Germinal center (tissue), 1 donor: ENCODE results near the gene GJC2.

Experiments used
- DNase-seq: peaks from one replicate; pipeline ENCODE4 v3.0.0; 2012; ENCODE audit warnings: mixed read lengths, low spot score

Gene GJC2

DNA sequence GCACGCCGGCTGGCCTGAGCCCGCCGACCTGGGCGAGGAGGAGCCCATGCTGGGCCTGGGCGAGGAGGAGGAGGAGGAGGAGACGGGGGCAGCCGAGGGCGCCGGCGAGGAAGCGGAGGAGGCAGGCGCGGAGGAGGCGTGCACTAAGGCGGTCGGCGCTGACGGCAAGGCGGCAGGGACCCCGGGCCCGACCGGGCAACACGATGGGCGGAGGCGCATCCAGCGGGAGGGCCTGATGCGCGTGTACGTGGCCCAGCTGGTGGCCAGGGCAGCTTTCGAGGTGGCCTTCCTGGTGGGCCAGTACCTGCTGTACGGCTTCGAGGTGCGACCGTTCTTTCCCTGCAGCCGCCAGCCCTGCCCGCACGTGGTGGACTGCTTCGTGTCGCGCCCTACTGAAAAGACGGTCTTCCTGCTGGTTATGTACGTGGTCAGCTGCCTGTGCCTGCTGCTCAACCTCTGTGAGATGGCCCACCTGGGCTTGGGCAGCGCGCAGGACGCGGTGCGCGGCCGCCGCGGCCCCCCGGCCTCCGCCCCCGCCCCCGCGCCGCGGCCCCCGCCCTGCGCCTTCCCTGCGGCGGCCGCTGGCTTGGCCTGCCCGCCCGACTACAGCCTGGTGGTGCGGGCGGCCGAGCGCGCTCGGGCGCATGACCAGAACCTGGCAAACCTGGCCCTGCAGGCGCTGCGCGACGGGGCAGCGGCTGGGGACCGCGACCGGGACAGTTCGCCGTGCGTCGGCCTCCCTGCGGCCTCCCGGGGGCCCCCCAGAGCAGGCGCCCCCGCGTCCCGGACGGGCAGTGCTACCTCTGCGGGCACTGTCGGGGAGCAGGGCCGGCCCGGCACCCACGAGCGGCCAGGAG, 8.6 kb downstream of the GJC2 start:
- no peak for DNase-seq

DNA sequence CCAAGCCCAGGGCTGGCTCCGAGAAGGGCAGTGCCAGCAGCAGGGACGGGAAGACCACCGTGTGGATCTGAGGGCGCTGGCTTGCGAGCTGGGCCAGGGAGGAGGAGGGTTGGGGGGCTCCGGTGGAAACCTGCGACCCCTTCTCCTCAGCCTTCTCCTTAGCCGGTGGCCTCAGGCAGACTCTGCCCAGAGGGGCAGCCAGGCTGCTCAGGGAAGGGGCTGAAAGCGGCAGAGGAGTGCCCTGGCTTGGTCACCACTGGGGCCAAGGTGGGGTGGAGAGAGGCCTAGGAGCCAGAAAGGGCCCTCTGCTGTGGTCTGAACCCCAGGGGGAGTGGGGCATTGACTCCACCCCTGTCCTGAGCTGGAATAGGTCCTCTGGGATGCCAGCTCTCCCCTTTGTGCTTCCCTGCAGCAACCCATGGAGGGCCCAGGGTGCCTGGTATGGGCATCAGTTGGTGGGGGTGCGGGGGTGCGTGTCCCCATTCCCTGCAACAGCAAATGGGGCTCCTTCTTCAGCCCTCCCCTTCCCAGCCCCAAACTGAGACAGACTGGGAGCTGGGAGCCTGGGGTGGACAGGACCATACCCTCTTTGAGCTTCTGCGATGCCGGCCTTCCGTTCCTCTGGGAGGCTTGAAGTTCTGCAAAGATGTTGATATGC, 9.4 kb downstream of the GJC2 start:
- no peak for DNase-seq

DNA sequence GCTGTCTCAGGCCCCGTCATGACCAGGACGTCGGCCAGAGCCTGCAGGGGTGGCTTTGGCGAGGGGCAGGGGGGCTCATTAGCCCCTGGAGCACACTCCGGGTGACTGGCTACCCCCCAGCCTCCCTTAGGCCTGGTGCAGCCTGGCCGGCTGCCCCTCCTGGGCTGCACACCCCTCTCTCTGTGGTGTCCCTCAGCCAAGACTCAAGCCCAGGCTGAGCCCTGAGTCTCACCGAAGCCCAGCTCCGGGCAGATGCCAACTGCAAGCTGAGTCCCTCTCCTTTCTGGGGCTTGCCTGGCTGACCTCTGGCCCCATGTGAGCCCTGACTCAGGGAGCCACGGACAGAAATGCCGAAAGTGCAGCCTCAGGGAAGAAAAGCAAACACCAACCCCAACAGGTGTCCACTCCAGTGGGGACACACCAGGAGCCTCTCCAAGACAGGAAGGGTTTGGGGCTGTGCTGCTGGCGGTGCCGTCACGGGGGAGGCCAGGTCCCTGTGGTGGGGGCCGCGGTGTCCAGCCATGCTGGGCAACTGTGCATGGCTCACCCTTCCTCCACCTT, 10.6 kb downstream of the GJC2 start:
- DNase-seq: no peak

DNA sequence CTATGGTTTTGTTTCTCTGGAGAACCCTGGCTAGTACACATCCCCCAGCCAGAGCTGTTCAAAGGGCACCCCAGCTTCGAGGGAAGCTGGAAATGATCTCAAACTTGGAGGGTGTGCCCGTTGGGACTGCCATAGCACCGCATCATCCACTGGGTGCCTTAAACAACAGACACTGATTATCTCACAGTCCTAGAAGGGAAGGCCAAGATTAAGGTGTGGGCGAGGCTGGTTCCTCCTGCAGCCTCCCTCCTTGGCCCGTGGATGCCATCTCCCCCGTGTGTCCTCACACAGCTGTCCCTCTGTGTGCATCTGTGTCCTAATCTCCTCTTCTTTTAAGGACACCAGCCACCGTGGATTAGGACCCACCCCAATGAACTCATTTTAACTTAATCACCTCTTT, 11.6 kb downstream of the GJC2 start:
- DNase-seq: no peak

DNA sequence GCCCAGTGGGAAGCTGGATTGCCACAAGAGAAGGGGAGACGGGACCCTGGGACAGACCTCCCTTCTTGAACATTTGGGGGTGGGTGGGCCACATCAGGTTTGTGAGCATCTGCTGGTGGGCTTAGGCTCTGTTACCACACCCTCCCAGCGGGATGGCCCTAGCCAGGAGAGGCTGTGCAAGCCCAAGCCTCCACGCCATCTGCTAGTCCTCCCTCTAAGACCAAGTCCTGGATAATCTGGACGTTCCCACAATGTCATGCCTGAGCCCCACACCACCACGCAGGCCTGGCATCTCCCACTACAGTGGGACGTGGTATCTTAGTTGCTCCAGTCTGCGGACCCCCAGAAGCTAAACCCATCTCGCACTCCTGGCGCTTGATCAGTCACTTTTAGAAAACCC, 12.1 kb downstream of the GJC2 start:
- no peak for DNase-seq

DNA sequence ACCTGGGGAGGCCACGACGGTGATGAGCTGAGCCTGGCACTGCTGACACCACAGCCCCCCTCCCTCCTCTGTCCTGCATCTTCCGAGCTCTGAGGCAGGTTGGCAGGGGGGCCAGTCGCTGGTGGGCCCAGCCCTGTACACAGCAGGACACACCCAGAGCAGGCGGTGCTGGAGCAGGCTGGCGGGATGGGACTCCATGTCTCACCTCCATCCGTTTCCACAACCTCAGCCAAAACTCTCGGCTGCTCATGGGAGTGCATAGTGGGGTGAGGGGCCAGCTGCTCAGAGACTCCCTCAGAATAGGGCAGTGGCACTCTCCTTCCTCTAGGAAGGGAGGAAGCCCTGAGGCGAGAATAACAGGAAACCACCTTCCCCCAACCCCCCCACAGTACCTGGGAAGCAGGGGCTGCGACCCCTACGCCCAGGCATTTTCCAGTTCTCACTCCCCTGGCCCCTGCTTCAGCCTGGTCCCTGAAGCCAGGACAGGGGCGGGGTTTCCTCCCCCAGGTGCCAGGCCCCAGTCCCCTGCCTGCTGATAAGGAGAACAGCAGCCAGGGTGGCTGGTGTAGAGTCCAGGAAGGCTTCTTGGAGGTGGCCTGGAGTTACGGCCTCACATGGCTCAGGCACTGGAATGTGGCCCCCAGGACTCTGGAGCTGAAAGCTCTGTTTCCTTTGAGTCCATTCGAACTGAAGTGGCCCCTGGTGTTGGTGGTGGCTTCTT, 12.7 kb downstream of the GJC2 start:
- DNase-seq: no peak

DNA sequence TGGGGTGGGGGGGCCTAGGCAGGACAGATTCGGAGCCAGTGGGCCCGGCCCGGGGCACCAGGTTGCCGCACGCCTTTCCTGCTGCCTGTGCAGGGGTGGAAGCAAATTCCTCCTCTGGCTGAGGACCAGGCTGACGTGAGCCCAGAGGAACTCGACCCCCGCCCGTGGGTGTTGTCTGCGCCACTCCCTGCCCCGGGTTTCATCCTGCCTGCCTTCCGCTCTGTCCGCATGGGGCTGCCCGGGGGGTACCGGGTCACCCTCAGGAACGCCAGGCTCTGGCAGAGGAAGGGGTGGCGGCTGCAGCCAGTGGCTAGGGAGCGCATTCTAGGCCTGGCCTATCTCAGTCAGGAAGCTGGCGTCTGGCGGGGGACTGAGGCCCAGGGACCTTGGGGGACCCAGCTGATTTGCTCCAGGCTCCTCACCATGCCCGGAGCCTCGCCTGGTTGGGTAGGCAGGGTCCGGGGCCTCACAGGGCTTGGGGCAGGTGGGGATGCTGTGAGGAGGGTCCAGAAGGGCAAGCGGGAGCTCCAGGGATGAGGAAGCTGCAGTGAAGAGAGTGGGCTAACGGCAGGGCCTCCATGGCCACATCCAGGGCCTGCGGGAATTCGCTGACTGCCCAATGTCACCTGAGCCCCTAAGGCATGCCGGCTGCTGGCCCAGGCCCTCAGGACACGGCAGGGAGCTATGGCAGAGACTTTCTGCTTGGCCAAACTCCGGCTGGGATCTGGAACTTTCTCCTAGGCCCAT, 13.4 kb downstream of the GJC2 start:
- DNase-seq: no peak

DNA sequence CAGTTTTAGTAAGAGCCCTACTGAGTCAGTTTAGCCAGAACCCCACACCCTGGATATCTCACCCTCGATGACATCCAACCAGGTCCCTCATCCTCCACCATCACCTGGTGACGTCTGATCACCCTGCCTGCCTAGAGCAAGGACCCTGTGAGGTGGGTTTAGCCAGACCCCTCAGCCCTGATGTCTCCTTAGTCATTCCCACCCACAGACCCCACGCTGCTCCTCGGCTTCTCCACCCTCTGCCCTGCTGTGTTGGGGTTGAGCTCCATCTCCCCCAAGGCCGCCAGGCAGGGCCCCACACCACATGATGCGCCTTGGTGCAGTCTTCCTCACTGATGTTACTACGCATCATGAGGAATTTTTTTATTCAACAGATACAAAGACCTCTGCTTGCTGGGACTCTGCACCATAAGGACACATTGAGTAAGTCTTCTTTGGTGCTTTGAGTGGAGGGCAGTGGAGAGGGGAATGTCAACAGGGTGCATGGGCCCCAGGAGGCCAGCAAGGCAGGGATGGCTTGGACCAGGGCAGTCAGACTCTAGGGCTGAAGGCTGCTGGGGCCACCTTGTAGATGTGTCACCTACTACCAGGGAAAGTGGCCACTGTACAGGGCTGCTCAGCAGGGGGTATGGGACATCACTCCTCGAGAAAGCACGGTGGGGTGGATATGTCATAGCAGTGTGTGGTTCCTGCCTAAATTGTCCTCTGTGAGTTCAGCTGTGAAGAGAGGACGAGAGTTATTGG, 14.2 kb downstream of the GJC2 start:
- DNase-seq: no peak

DNA sequence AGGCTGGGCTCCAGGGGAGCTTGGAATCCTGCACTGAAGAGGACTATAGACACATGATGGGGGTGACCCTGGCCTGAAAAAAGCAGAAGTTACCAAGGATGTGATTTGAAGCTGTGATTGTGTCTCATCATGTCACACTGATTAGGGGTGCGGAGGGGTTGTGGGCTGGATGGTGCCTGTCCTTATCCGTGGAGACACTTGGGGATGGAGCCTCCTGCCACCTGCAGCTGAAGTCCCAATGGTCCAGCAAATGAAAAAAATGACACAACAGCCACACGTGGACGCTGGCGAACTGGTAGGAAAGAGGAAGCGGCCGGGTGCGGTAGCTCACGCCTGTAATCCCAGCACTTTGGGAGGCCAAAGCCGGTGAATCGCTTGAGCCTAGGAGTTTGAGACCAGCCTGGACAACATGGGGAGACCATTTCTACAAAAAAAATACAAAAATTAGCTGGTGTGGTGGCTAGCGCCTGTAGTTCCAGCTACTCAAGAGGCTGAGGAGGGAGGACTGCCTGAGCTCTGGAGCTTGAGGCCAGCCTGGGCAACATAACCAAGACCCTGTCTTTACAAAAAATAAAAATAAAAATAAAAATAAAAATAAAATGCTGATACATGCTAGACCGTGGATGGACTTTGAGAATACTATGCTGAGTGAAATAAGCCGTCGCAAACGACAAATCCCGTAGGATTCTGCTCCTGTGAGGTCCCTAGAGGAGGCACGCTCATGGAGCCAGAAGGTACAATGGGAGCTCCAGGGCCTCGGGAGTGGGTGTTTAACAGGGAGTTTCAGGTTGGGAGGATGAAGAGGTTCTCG, 15.0 kb downstream of the GJC2 start:
- DNase-seq: no peak

DNA sequence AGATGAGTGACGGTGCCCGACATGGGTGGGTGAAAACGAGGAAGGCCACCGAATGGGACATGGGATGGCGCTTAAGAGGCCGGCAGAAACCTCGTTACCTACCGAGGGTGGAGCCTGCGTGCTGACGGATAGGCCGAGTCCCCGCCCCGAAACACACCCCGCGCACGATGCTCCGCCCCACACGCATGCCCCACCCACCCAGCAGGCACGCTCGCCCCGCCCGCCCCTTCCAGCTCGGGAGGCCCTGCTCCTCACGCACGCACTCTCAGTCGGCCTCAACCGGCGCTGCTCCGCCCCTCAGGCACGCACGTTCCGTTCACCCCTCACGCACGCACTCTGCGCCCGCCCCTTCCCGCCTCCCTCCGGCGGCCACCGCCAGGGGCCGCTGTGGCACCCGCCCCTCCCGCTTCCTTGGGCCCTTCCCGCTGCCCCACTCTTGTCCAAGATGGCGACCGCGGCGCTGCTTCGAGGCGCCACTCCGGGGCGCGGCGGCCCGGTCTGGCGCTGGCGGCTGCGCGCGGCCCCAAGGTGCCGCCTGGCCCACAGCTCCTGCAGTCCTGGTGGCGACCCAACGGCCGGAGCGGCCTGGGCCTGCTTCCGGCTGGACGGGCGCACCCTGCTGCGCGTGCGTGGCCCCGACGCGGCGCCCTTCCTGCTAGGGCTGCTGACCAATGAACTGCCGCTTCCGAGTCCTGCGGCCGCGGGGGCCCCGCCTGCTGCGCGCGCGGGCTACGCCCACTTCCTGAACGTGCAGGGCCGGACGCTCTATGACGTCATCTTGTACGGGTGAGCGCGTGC, 15.8 kb downstream of the GJC2 start, which contains the start of gene IBA57:
Gene IBA57, plus strand, starts transcription at position 433 of the 798 bp plus-strand sequence. Its CDS starts 13 bp downstream, at position 446.
- DNase-seq: peak; percentile 98

DNA sequence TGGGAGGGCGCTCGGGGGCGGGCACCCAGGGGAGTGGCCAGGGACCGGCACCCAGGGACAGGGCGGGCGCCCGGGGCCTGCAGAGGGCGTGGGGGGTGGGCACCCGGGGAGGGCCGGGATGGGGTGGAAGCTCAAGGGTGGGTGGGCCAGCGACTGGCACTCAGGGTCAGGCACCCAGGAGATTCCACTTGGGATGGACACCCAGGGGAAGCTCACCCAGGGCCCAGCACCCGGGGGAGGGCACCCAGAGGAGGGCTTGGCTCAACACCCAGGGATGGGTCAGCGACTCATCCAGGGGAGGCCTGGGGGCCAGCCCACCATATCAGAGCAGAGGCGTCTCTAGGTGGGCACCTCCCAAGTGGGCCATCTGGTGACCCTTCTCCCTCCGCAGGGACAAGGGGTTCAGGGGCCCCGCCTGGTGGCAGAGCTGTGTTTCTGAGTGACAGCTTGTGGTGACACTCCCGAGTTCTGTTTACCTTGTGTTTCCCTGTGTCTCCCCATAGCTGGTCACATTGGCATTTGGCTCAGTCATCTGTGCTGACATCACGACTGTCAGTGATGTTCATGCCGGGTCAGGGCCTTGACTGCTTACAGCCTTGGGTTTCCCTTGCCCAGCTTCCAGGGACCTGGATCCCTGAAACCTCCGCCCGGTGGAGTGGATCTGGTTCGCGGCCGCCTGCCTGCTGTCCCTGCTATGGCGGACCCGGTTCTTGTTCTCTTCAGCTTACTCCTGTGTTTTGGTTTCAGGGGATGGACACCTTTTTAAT, 16.6 kb downstream of the GJC2 start:
- peak; percentile 62 for DNase-seq

DNA sequence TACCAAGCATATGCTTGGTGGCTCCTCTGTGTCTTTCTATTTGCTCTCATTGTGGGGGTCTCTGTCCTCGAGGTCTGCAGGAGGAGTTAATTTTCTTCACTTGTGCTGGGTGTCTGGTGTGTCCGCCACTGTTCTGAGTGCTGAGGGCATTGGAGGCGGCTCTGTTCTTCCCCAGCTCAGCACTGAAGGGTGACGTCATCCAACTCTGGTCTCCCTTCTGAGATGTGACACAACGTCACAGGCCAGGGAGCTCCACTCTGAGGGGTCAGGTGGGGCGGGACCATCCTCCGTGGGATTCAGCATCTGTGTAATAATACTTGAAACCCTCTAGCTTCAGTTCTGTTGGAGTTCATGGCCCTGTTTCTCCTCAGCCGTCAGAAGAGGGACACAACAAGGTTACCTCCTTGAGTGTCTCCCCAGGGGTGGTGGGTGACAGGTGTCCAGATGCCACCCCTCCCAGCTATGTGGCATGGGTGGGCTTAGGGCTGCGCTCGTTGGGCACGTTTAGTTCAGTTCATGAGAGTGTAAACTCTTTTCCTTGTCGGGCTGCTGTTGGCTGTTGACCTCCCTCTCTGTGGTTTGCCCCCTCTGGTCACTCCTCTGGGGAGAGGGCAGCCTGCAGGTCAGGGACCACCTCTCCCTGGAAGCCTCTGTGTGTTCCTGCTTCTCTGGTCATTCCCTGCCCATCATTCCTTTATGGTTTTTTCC, 19.0 kb downstream of the GJC2 start:
- no peak for DNase-seq

DNA sequence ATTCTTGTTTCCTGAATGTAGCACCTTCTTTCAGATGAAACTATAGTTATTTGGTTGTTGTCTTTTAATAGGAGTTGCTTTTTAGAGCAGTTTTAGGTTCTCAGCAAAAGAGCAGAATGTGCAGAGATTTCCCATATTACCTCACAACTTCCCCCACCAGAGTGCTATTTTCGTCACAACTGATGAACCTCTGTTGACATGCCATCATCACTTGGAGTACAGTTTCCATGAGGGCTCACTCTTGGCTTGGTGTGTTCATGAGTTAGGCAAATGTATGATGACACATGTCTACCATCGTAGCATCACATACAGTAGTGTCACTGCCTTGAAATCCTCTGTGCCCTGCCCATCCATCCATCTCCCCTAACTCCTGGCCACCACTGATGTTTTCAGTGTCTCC, 19.6 kb downstream of the GJC2 start:
- no peak for DNase-seq

DNA sequence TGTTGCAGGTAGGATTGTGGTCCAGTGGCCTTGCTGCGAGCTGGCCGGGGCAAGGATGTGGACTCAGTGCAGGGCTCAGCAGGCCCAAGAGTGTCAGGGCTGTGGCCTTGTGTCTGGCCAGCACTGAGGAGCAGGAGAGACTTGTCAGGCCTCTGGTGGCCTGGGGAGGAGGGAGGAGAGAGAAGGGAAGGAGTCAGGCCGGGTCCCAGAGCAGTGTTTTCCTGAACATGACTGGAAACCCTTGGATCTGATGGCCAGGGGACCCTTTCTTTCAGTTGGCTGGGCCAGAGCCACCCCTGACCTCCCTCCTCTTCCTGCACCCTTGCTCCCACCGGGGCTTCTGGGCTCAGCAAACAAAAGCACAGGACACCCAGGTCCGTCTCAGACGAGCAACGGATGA, 20.9 kb downstream of the GJC2 start:
- no peak for DNase-seq

DNA sequence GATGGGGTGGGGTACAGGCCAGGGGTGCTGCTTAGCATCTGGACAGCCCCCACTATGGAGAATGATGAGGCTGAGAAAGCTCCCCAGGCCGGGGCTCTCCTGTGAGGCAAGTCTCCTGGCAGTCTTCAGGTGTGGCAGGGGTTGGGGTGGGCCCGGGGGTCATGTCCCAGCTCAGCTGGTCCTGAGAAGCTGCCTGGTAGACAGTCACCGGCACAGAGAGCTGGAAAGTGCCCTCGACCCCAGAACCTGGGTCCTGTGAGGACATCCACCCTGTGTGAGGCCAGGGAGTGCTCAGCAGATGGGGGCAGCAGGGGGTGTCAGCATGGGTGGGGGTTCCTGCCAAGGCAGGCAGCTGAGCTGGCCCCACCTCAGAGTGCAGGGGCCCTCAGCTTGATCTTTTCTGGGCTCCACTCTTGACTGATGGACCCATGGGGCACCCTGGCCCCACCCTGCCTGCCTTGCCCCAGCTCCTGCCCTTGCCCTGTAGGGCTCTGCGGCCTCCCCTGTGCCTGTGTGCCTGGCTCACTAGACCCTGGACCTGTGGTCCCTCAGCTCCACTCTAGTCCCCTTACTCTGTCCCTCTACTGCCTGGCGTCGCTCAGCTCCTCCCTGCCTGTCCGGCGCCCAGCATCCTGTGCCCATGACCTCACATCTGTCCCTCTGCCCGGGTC, 21.6 kb downstream of the GJC2 start:
- no peak for DNase-seq

DNA sequence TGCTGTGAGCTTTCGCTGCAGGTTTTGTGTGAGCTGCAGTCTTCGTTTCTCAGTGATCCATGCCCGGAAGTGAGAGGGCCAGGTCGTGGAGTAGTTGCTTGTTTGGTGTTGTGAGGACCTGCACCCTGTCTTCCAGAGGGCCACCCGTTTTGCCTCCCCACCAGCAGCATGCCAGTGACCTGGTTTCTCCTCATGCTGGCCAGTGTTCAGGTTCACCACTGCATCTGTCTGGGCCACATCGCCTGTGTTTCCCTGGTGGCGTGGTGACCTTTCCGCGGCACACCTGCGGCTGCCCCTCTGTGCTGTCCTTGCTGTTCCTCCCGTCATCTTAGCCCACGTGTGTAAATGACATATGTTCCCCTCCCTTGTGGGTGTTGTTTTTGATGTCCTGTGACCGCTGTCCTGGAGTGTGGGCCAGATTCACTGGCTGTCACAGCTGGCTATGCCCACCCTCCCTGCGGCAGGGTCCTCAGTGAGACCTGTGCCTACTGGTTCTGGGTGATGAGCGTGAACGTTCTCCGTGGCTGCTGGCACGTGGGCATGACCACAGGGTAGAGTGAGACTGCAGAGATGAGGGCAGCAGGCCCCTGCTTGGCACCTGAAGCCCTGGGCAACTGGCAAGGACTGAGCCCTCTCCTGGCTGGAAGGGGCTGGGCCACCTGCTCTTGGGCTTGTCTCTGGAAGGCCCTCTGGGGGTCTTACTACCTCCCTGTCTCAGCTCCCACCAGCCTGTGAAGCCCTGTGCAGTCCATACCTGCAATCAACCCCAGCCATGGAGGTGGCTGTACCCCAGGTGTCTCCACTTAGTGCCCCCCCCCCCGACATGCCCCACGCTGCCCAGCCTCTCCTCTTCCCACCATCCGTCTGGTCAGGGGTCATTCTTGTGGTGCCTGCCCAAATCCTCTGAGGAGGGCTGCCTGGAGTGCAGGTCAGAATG, 23.1 kb downstream of the GJC2 start:
- no peak for DNase-seq
